ENCODE measurements around the gene HOXB3. TPM values are rescaled to one million over a fixed set of nuclear protein-coding genes. Genes with fewer than 3 reads are reported as not detected.

Gene HOXB3
- total and polyA plus RNA-seq, 2 of the 13 experiments (the other 11 are each of a cell fraction or from before 2014, with no cell fraction given) = not detected

DNA sequence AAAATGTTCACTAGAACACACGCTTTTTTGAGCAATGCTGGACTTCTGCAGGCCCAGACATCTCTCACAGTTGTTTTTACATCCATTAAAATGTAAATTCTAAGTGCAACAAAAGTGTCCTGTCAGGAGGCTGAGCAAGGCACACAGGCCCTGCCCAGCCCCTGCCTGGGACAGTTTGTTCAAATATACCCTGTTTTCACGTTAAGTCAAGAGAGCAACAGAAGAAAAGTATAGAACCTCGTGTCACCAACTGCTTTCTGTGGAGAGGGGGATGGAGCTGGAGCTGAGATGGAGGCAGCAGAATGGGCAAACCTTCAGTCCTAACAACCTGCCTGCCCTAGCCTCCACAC is 40.8 kb downstream of the HOXB3 start:
- no peaks in the 10 kb centered on the region for H3K9me3 ChIP-seq (ENCODE audit: low read length)
- H3K4me3 ChIP-seq (replicated peaks in 1 of 3; ENCODE audit: insufficient read depth in 1 of 3, low read depth in 2 of 3, low read length in 3 of 3) = no peak overlapping the region
- peaks cover 14 to 94% of the 10 kb centered on the region in 2 experiments for H3K27me3 ChIP-seq (ENCODE audit: control insufficient read depth in 1 of 2, insufficient read depth in 2 of 2, low read length in 2 of 2)
- no peak overlapping the region for H3K9ac ChIP-seq (ENCODE audit: insufficient read depth, low read depth, low read length)
- no peak for DNase-seq (ENCODE audit: low spot score)
- intact Hi-C loops (cut with micrococcal nuclease; ENCODE audit: unreplicated experiment) (no loop called here), in situ Hi-C loops (cut with HindIII; ENCODE audit: extremely low pct_ligation_motif_present, low pct_unique_long_range_greater_than_20kb) (no loop called here)
- no peaks in the 10 kb centered on the region for H3K4me1 ChIP-seq (ENCODE audit: insufficient read depth, low read length)
- no peaks in the 10 kb centered on the region for H3K36me3 ChIP-seq (replicated peaks in 1 of 2; ENCODE audit: control insufficient read depth in 1 of 2, insufficient read depth in 2 of 2, low read length in 2 of 2)
- ATAC-seq = no peak
- under 1% methylated on average over 3 of the region's 3 CpGs for WGBS (ENCODE audit: low lambda C conversion rate)
- no peak overlapping the region for H3K4me2 ChIP-seq (ENCODE audit: low read depth, low read length)
- H4K20me1 ChIP-seq (ENCODE audit: insufficient read depth, low read length) = no peaks in the 10 kb centered on the region; the same call in 1 of the 2 replicates
- CTCF ChIA-PET (ENCODE audit: low intra/inter-chr PET ratio, low total read pairs) = no interaction called here
- TF ChIP-seq MBNL3 (CRISPR knock-in tag; conservative IDR thresholded peaks at IDR 0.05) (no peak), CAMTA2 (CRISPR knock-in tag; IDR thresholded peaks at IDR 0.05; ENCODE audit: borderline replicate concordance) (no peak), TCF7 (IDR thresholded peaks at IDR 0.05; ENCODE audit: low read depth) (no peak), ZNF530 (CRISPR knock-in tag; IDR thresholded peaks at IDR 0.05; ENCODE audit: low read depth) (no peak), GABPB1 (CRISPR knock-in tag; IDR thresholded peaks at IDR 0.05) (no peak), SALL1 (CRISPR knock-in tag; IDR thresholded peaks at IDR 0.05) (no peak)
- TF ChIP-seq, protein P1, sequence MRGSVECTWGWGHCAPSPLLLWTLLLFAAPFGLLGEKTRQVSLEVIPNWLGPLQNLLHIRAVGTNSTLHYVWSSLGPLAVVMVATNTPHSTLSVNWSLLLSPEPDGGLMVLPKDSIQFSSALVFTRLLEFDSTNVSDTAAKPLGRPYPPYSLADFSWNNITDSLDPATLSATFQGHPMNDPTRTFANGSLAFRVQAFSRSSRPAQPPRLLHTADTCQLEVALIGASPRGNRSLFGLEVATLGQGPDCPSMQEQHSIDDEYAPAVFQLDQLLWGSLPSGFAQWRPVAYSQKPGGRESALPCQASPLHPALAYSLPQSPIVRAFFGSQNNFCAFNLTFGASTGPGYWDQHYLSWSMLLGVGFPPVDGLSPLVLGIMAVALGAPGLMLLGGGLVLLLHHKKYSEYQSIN (CRISPR knock-in tag; IDR thresholded peaks at IDR 0.05; ENCODE audit: borderline replicate concordance) = no peak
- TF ChIP-seq, protein P2, sequence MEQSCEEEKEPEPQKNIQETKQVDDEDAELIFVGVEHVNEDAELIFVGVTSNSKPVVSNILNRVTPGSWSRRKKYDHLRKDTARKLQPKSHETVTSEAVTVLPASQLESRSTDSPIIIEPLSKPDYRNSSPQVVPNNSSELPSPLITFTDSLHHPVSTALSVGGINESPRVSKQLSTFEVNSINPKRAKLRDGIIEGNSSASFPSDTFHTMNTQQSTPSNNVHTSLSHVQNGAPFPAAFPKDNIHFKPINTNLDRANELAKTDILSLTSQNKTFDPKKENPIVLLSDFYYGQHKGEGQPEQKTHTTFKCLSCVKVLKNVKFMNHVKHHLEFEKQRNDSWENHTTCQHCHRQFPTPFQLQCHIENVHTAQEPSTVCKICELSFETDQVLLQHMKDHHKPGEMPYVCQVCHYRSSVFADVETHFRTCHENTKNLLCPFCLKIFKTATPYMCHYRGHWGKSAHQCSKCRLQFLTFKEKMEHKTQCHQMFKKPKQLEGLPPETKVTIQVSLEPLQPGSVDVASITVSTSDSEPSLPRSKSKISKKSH (CRISPR knock-in tag; IDR thresholded peaks at IDR 0.05; ENCODE audit: borderline replicate concordance) = no peak
- TF ChIP-seq, protein P3, sequence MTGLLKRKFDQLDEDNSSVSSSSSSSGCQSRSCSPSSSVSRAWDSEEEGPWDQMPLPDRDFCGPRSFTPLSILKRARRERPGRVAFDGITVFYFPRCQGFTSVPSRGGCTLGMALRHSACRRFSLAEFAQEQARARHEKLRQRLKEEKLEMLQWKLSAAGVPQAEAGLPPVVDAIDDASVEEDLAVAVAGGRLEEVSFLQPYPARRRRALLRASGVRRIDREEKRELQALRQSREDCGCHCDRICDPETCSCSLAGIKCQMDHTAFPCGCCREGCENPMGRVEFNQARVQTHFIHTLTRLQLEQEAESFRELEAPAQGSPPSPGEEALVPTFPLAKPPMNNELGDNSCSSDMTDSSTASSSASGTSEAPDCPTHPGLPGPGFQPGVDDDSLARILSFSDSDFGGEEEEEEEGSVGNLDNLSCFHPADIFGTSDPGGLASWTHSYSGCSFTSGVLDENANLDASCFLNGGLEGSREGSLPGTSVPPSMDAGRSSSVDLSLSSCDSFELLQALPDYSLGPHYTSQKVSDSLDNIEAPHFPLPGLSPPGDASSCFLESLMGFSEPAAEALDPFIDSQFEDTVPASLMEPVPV (CRISPR knock-in tag; IDR thresholded peaks at IDR 0.05) = no peak
- no peak for FAIRE-seq
- no TSS peak for BruUV-seq (replicated peaks)
- no peak overlapping the region for H3K27ac ChIP-seq (ENCODE audit: extremely low read length, insufficient read depth, low read length)
- H2AFZ ChIP-seq (ENCODE audit: low read length) = no peak overlapping the region
- POLR2A ChIA-PET = no interaction called here
- no peaks in the 10 kb centered on the region for H3K79me2 ChIP-seq (ENCODE audit: insufficient read depth, low read length)
